ENCODE results near the gene VWA8.

VWA8 gene

DNA sequence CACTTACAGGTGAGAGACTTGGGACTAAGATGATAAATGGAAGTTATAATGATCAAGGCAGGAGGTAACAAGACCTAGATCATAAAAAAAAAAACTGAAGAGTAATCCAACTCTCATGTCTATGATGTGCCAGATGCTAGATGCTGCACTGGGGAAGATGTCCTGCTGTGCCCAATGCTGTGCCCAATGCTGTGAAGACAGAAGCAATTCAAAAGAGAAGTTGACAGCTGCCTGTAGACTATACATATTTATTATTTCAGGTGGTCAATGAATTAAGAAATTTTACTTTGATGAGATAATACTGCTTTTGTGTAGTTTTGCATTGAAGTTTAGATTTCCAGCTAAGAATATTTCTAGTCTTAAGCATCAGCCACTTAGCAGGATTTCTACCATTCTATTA lies 21.5 kb downstream of the VWA8 start:
- H3K4me3 ChIP-seq (ENCODE audit: low read depth, low read length) = no peak overlapping the region
- TF ChIP-seq, protein P1, sequence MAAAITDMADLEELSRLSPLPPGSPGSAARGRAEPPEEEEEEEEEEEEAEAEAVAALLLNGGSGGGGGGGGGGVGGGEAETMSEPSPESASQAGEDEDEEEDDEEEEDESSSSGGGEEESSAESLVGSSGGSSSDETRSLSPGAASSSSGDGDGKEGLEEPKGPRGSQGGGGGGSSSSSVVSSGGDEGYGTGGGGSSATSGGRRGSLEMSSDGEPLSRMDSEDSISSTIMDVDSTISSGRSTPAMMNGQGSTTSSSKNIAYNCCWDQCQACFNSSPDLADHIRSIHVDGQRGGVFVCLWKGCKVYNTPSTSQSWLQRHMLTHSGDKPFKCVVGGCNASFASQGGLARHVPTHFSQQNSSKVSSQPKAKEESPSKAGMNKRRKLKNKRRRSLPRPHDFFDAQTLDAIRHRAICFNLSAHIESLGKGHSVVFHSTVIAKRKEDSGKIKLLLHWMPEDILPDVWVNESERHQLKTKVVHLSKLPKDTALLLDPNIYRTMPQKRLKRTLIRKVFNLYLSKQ (tag by site-specific recombination; IDR thresholded peaks at IDR 0.05; ENCODE audit: borderline replicate concordance) = no peak
- TF ChIP-seq ZNF175 (tag by site-specific recombination; IDR thresholded peaks at IDR 0.05) = no peak
- no peak for TF ChIP-seq FEZF1 (tag by site-specific recombination; IDR thresholded peaks at IDR 0.05)
- TF ChIP-seq, protein P2, sequence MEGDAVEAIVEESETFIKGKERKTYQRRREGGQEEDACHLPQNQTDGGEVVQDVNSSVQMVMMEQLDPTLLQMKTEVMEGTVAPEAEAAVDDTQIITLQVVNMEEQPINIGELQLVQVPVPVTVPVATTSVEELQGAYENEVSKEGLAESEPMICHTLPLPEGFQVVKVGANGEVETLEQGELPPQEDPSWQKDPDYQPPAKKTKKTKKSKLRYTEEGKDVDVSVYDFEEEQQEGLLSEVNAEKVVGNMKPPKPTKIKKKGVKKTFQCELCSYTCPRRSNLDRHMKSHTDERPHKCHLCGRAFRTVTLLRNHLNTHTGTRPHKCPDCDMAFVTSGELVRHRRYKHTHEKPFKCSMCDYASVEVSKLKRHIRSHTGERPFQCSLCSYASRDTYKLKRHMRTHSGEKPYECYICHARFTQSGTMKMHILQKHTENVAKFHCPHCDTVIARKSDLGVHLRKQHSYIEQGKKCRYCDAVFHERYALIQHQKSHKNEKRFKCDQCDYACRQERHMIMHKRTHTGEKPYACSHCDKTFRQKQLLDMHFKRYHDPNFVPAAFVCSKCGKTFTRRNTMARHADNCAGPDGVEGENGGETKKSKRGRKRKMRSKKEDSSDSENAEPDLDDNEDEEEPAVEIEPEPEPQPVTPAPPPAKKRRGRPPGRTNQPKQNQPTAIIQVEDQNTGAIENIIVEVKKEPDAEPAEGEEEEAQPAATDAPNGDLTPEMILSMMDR (tag by site-specific recombination; IDR thresholded peaks at IDR 0.05) = no peak
- no peak for TF ChIP-seq KLF9 (tag by site-specific recombination; IDR thresholded peaks at IDR 0.05; ENCODE audit: low read depth)
- no peak for TF ChIP-seq ZNF391 (tag by site-specific recombination; IDR thresholded peaks at IDR 0.05; ENCODE audit: borderline replicate concordance, low read depth)
- peak; percentile 76 for TF ChIP-seq ZIC2 (tag by site-specific recombination; IDR thresholded peaks at IDR 0.05)
- peak; percentile 20; the same call in 1 of the 2 replicates for TF ChIP-seq ZBTB17 (tag by site-specific recombination; IDR thresholded peaks at IDR 0.05)
- TF ChIP-seq ZNF174 (tag by site-specific recombination; IDR thresholded peaks at IDR 0.05) = no peak
- ChIA-PET POLR2A (interaction anchor here (0.5 kb wide), 1 partner anchor 28 kb away, joined by 6 read pairs; no protein-coding TSS in a partner anchor), CTCF (no interaction called here)
- H3K36me3 ChIP-seq (ENCODE audit: control insufficient read depth in 2 of 2, insufficient read depth in 1 of 2, low read length in 2 of 2) = no peaks in the 10 kb centered on the region
- H3K27ac ChIP-seq (ENCODE audit: extremely low read depth, low read depth, low read length) = no peak overlapping the region
- 0 out of 2 replicates have a peak, but pooled peaks cover 5% of the 10 kb centered on the region for H3K4me1 ChIP-seq (ENCODE audit: control insufficient read depth, insufficient read depth, low read length)
- H3K9me3 ChIP-seq (ENCODE audit: control insufficient read depth, insufficient read depth, low read depth, low read length) = no peaks in the 10 kb centered on the region

DNA sequence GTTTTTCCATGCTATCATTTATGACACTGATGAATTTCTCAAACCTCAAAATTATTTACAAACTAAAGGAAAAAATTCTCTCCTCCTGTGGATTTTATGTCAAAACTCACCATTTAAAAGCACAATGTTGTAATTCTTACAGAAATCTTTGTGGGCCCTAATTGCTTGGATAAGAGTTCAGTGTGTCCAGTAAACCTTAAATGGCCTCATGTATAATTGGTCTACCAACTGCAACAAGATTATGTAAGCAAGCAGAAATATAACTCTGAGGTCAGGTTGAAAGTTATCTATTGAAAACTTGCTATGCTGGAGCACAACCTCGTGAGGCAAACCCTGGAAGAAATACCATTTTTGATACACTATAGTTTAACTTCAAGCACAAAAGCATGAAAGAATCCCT lies 22.0 kb downstream of the VWA8 start:
- ChIA-PET POLR2A (interaction anchor here (0.5 kb wide), 1 partner anchor 28 kb away, joined by 6 read pairs; no protein-coding TSS in a partner anchor), CTCF (no interaction called here)
- TF ChIP-seq FEZF1 (tag by site-specific recombination; IDR thresholded peaks at IDR 0.05) (peak; percentile 34; the same call in 1 of the 2 replicates), ZNF596 (tag by site-specific recombination; IDR thresholded peaks at IDR 0.05) (no peak), KLF8 (tag by site-specific recombination; IDR thresholded peaks at IDR 0.05) (no peak)
- TF ChIP-seq, protein P3, sequence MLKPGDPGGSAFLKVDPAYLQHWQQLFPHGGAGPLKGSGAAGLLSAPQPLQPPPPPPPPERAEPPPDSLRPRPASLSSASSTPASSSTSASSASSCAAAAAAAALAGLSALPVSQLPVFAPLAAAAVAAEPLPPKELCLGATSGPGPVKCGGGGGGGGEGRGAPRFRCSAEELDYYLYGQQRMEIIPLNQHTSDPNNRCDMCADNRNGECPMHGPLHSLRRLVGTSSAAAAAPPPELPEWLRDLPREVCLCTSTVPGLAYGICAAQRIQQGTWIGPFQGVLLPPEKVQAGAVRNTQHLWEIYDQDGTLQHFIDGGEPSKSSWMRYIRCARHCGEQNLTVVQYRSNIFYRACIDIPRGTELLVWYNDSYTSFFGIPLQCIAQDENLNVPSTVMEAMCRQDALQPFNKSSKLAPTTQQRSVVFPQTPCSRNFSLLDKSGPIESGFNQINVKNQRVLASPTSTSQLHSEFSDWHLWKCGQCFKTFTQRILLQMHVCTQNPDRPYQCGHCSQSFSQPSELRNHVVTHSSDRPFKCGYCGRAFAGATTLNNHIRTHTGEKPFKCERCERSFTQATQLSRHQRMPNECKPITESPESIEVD (tag by site-specific recombination; IDR thresholded peaks at IDR 0.05) = peak; percentile 88
- Histone ChIP-seq H3K4me1 (ENCODE audit: control insufficient read depth, insufficient read depth, low read length) (0 out of 2 replicates have a peak, but pooled peaks cover 5% of the 10 kb centered on the region), H3K36me3 (ENCODE audit: control insufficient read depth in 2 of 2, insufficient read depth in 1 of 2, low read length in 2 of 2) (no peaks in the 10 kb centered on the region), H3K4me3 (ENCODE audit: low read depth, low read length) (no peak overlapping the region), H3K9me3 (ENCODE audit: control insufficient read depth, insufficient read depth, low read depth, low read length) (no peaks in the 10 kb centered on the region), H3K27ac (ENCODE audit: extremely low read depth, low read depth, low read length) (no peak overlapping the region)

DNA sequence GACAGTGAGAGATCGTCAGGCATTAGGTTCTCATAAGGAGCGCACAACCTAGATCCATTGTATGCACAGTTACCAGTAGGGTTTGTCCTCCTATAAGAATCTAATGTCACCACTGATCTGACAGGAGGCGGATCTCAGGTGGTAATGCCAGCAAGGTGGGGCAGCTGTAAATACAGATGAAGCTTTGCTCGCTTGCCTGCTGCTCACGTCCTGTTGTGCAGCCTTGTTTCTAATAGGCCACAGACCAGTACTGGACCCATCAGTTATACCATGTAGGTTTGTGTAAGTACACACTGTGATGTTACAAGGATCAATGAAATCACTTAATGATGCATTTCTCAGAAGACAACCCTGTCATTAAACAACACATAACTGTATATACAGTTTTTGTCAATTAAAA lies 23.5 kb downstream of the VWA8 start:
- CTCF ChIA-PET = interaction anchor here (0.6 kb wide), 1 partner anchor 8 kb away, joined by 5 read pairs; no protein-coding TSS in a partner anchor
- Histone ChIP-seq H3K4me1 (ENCODE audit: control insufficient read depth, insufficient read depth, low read length) (0 out of 2 replicates have a peak, but pooled peaks cover 5% of the 10 kb centered on the region), H3K4me3 (ENCODE audit: low read depth, low read length) (no peak overlapping the region), H3K27ac (ENCODE audit: extremely low read depth, low read depth, low read length) (no peak overlapping the region), H3K36me3 (ENCODE audit: control insufficient read depth in 2 of 2, insufficient read depth in 1 of 2, low read length in 2 of 2) (no peaks in the 10 kb centered on the region), H3K9me3 (ENCODE audit: control insufficient read depth, insufficient read depth, low read depth, low read length) (no peaks in the 10 kb centered on the region)
- TF ChIP-seq ZNF776 (tag by site-specific recombination; IDR thresholded peaks at IDR 0.05; ENCODE audit: borderline replicate concordance) = no peak
- no peak for TF ChIP-seq ZNF76 (tag by site-specific recombination; IDR thresholded peaks at IDR 0.05; ENCODE audit: borderline replicate concordance, low read depth)
- TF ChIP-seq KLF7 (tag by site-specific recombination; IDR thresholded peaks at IDR 0.05; ENCODE audit: borderline replicate concordance) = no peak
- POLR2A ChIA-PET = no interaction called here
